Measurements from ENCODE around the gene MYEOV. TPM values are rescaled to one million over a fixed set of nuclear protein-coding genes. Genes with fewer than 3 reads are reported as not detected.

MYEOV gene
- polyA plus RNA-seq, 1 experiment: 1.6 TPM

DNA sequence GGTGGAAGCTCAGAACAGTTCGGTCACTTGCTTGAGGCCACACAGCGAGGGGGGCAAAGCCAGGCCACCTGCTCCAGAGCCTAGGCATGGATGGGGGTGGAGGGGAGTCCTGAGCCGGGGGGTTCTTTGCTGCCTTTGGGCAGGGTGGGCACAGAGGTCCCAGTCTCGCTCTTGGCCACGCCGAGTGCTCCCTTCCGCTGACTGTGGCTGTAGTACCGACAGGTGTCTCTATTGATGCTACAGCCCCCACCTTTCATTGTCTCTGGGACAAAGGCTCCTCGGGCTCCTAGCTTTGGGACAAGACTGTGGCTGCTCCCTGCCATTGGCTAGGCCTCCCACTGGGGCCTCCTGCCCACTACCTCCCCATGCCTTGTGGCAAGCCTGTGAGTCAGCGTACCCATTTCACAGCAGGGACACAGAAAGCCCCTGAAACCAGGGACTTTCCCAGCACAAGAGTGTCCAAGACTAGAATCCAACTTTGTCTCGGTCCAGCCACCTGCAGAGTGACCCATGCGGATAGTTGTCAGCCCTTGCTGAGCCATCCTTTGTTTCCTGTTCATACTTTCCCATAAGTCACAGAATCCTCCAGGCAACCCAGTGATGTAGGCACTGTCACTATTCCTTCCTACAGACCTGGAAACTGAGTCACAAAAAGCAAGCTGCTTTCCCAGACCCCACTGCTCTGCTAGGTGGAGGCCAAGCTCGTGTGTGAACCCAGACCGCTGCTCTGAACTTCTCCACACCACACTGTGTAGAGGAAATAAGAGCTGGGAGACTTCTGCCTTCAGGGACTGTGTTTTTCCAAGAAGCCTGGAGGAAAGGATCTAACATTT, 17.2 kb downstream of the MYEOV start:
- Histone ChIP-seq H3K9me3 (ENCODE audit: control insufficient read depth, insufficient read depth, low read length) (no peaks in the 10 kb centered on the region; the same call in none of the 2 replicates), H3K27ac (ENCODE audit: low read depth, low read length) (no peak overlapping the region), H3K27me3 (ENCODE audit: control insufficient read depth, insufficient read depth, low read length) (no peaks in the 10 kb centered on the region), H3K4me3 (ENCODE audit: low read depth, low read length) (no peak overlapping the region)
- no peak for DNase-seq (ENCODE audit: low read depth, low spot score)
- POLR2A ChIA-PET: interaction anchor here (0.8 kb wide), 1 partner anchor 14 kb away, joined by 3 read pairs; no protein-coding TSS in a partner anchor
- TF ChIP-seq CTCF (IDR thresholded peaks at IDR 0.05; ENCODE audit: low read depth, low read length): no peak
- CTCF ChIA-PET: no interaction called here

GRCh38 chr11:69311767-69312385, 17.9 kb downstream of the MYEOV start:
- no peak overlapping the region for H3K4me3 ChIP-seq (ENCODE audit: low read depth, low read length)
- no peak overlapping the region for H3K27ac ChIP-seq (ENCODE audit: low read depth, low read length)
- no peaks in the 10 kb centered on the region; the same call in none of the 2 replicates for H3K9me3 ChIP-seq (ENCODE audit: control insufficient read depth, insufficient read depth, low read length)
- H3K27me3 ChIP-seq (ENCODE audit: control insufficient read depth, insufficient read depth, low read length): no peaks in the 10 kb centered on the region
- no peak for DNase-seq (ENCODE audit: low read depth, low spot score)
- ChIA-PET POLR2A (interaction anchor here (0.8 kb wide), 1 partner anchor 15 kb away, joined by 3 read pairs; no protein-coding TSS in a partner anchor), CTCF (no interaction called here)
- no peak for TF ChIP-seq CTCF (IDR thresholded peaks at IDR 0.05; ENCODE audit: low read depth, low read length)

- no peaks in the 10 kb centered on the region for H3K27me3 ChIP-seq (ENCODE audit: control insufficient read depth, insufficient read depth, low read length)
- H3K4me3 ChIP-seq (ENCODE audit: low read depth, low read length): no peak overlapping the region
- no peak overlapping the region for H3K27ac ChIP-seq (ENCODE audit: low read depth, low read length)
- no peak for TF ChIP-seq CTCF (IDR thresholded peaks at IDR 0.05; ENCODE audit: low read depth, low read length)
- no peak for DNase-seq (ENCODE audit: low read depth, low spot score)
- H3K9me3 ChIP-seq (ENCODE audit: control insufficient read depth, insufficient read depth, low read length): peaks cover 3% of the 10 kb centered on the region
- CTCF ChIA-PET: no interaction called here
- POLR2A ChIA-PET: interaction anchor here (0.8 kb wide), 1 partner anchor 16 kb away, joined by 3 read pairs; no protein-coding TSS in a partner anchor
These were observed 18.8 kb downstream of the MYEOV start for GRCh38 chr11:69312453-69313404.

DNA sequence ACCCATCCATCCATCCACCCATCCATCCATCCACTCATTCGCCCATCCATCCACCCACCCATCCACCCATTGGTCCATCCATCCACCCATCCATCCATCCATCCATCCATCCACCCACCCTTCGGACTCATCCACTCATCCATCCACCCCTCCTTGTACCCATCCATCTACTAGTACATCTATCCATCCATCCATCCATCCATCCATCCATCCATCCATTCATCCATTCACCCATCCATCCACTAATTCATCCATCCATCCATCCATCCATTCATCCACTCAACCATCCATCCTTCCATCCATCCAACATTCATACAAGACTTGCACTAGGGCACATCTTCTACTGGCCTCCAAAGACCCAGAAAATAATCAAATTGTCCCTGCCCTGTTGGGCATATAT, 20.0 kb downstream of the MYEOV start:
- H3K27me3 ChIP-seq (ENCODE audit: control insufficient read depth, insufficient read depth, low read length): no peaks in the 10 kb centered on the region
- peaks cover 3% of the 10 kb centered on the region for H3K9me3 ChIP-seq (ENCODE audit: control insufficient read depth, insufficient read depth, low read length)
- H3K27ac ChIP-seq (ENCODE audit: low read depth, low read length): no peak overlapping the region
- no peak for TF ChIP-seq CTCF (IDR thresholded peaks at IDR 0.05; ENCODE audit: low read depth, low read length)
- no peak overlapping the region for H3K4me3 ChIP-seq (ENCODE audit: low read depth, low read length)
- ChIA-PET POLR2A (no interaction called here), CTCF (no interaction called here)
- DNase-seq (ENCODE audit: low read depth, low spot score): no peak
